ENCODE results near the gene RSBN1L. TPM values are rescaled to one million over a fixed set of nuclear protein-coding genes. Genes with fewer than 3 reads are reported as not detected.
A peak's percentile ranks its signal among the peaks of the same experiment; 100 is the strongest.

RSBN1L gene
- polyA plus RNA-seq, 1 experiment, result 14.0 TPM

- CTCF ChIA-PET, result no interaction called here
- POLR2A ChIA-PET, result no interaction called here
- no peaks in the 10 kb centered on the region; the same call in 1 of the 2 replicates for H3K9me3 ChIP-seq (ENCODE audit: control insufficient read depth, insufficient read depth, low read length)
- H3K27me3 ChIP-seq (ENCODE audit: control insufficient read depth, insufficient read depth, low read length), result no peaks in the 10 kb centered on the region
- H3K27ac ChIP-seq (ENCODE audit: low read depth, low read length), result no peak overlapping the region
- peak overlapping the region; percentile 79 for H3K4me3 ChIP-seq (ENCODE audit: low read depth, low read length)
- no peak for TF ChIP-seq CTCF (IDR thresholded peaks at IDR 0.05; ENCODE audit: low read depth, low read length)
- no peak for DNase-seq (ENCODE audit: low read depth, low spot score)
Measured at GRCh38 chr7:77800158-77800557, 103.9 kb downstream of the RSBN1L start.

GRCh38 chr7:77800730-77801129 lies 104.5 kb downstream of the RSBN1L start:
- no peak for DNase-seq (ENCODE audit: low read depth, low spot score)
- no peak overlapping the region for H3K4me3 ChIP-seq (ENCODE audit: low read depth, low read length)
- TF ChIP-seq CTCF (IDR thresholded peaks at IDR 0.05; ENCODE audit: low read depth, low read length), result no peak
- peaks cover under 1% of the 10 kb centered on the region for H3K9me3 ChIP-seq (ENCODE audit: control insufficient read depth, insufficient read depth, low read length)
- CTCF ChIA-PET, result no interaction called here
- H3K27ac ChIP-seq (ENCODE audit: low read depth, low read length), result no peak overlapping the region
- no peaks in the 10 kb centered on the region for H3K27me3 ChIP-seq (ENCODE audit: control insufficient read depth, insufficient read depth, low read length)
- POLR2A ChIA-PET, result no interaction called here

GRCh38 chr7:77802557-77803405 lies 106.5 kb downstream of the RSBN1L start:
- ChIA-PET POLR2A (no interaction called here), CTCF (no interaction called here)
- no peak overlapping the region for H3K4me3 ChIP-seq (ENCODE audit: low read depth, low read length)
- TF ChIP-seq CTCF (IDR thresholded peaks at IDR 0.05; ENCODE audit: low read depth, low read length), result no peak
- peaks cover 4% of the 10 kb centered on the region for H3K9me3 ChIP-seq (ENCODE audit: control insufficient read depth, insufficient read depth, low read length)
- no peaks in the 10 kb centered on the region for H3K27me3 ChIP-seq (ENCODE audit: control insufficient read depth, insufficient read depth, low read length)
- no peak for DNase-seq (ENCODE audit: low read depth, low spot score)
- H3K27ac ChIP-seq (ENCODE audit: low read depth, low read length), result no peak overlapping the region

GRCh38 chr7:77806425-77806824 lies 110.2 kb downstream of the RSBN1L start:
- Histone ChIP-seq H3K9me3 (ENCODE audit: control insufficient read depth, insufficient read depth, low read length) (peaks cover 4% of the 10 kb centered on the region; the same call in 1 of the 2 replicates), H3K4me3 (ENCODE audit: low read depth, low read length) (no peak overlapping the region), H3K27ac (ENCODE audit: low read depth, low read length) (no peak overlapping the region), H3K27me3 (ENCODE audit: control insufficient read depth, insufficient read depth, low read length) (no peaks in the 10 kb centered on the region)
- POLR2A ChIA-PET, result no interaction called here
- CTCF ChIA-PET, result no interaction called here
- no peak for TF ChIP-seq CTCF (IDR thresholded peaks at IDR 0.05; ENCODE audit: low read depth, low read length)
- no peak for DNase-seq (ENCODE audit: low read depth, low spot score)

- H3K27ac ChIP-seq (ENCODE audit: low read depth, low read length), result no peak overlapping the region
- no peak for DNase-seq (ENCODE audit: low read depth, low spot score)
- H3K4me3 ChIP-seq (ENCODE audit: low read depth, low read length), result no peak overlapping the region
- ChIA-PET POLR2A (no interaction called here), CTCF (no interaction called here)
- no peak for TF ChIP-seq CTCF (IDR thresholded peaks at IDR 0.05; ENCODE audit: low read depth, low read length)
- H3K27me3 ChIP-seq (ENCODE audit: control insufficient read depth, insufficient read depth, low read length), result no peaks in the 10 kb centered on the region
- peaks cover 4% of the 10 kb centered on the region; the same call in 1 of the 2 replicates for H3K9me3 ChIP-seq (ENCODE audit: control insufficient read depth, insufficient read depth, low read length)
Measured at GRCh38 chr7:77808517-77808916, 112.3 kb downstream of the RSBN1L start.

Measured in AG04450 (cell line).